Measurements from ENCODE around the gene ZNF132.

DNA sequence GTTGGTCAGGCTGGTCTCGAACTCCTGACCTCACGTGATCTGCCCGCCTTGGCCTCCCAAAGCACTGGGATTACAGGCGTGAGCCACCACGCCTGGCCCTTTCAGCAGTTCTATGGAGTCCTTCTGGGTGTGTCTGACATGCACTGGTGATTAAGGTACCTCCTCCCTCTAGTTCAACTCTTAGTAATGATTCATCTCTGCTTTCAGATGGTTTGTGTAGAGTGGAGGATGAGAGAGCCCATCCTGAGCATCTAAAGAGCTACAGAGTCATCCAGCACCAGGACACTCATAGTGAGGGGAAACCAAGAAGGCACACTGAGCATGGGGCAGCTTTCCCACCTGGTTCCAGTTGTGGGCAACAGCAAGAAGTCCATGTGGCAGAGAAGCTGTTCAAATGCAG, 23.3 kb downstream of the ZNF132 start:
- TF ChIP-seq ELF4 (CRISPR knock-in tag; IDR thresholded peaks at IDR 0.05; ENCODE audit: low read depth) (no peak), ZNF317 (CRISPR knock-in tag; IDR thresholded peaks at IDR 0.05; ENCODE audit: borderline replicate concordance, low read depth) (no peak), IRF1 (CRISPR knock-in tag; IDR thresholded peaks at IDR 0.05) (no peak), SMAD3 (CRISPR knock-in tag; IDR thresholded peaks at IDR 0.05; ENCODE audit: borderline replicate concordance) (no peak), PREB (CRISPR knock-in tag; IDR thresholded peaks at IDR 0.05; ENCODE audit: borderline replicate concordance) (no peak), ZNF263 (CRISPR knock-in tag; IDR thresholded peaks at IDR 0.05; ENCODE audit: low read depth) (no peak), FOXK1 (CRISPR knock-in tag; IDR thresholded peaks at IDR 0.05) (no peak), NFATC4 (CRISPR knock-in tag; IDR thresholded peaks at IDR 0.05) (no peak), SP1 (CRISPR knock-in tag; conservative IDR thresholded peaks at IDR 0.05) (no peak), FOXP1 (CRISPR knock-in tag; IDR thresholded peaks at IDR 0.05; ENCODE audit: borderline replicate concordance) (no peak), ZNF671 (CRISPR knock-in tag; IDR thresholded peaks at IDR 0.05) (no peak), OVOL2 (CRISPR knock-in tag; IDR thresholded peaks at IDR 0.05; ENCODE audit: borderline replicate concordance) (no peak), GABPB1 (CRISPR knock-in tag; IDR thresholded peaks at IDR 0.05) (no peak)
- TF ChIP-seq, protein P1, sequence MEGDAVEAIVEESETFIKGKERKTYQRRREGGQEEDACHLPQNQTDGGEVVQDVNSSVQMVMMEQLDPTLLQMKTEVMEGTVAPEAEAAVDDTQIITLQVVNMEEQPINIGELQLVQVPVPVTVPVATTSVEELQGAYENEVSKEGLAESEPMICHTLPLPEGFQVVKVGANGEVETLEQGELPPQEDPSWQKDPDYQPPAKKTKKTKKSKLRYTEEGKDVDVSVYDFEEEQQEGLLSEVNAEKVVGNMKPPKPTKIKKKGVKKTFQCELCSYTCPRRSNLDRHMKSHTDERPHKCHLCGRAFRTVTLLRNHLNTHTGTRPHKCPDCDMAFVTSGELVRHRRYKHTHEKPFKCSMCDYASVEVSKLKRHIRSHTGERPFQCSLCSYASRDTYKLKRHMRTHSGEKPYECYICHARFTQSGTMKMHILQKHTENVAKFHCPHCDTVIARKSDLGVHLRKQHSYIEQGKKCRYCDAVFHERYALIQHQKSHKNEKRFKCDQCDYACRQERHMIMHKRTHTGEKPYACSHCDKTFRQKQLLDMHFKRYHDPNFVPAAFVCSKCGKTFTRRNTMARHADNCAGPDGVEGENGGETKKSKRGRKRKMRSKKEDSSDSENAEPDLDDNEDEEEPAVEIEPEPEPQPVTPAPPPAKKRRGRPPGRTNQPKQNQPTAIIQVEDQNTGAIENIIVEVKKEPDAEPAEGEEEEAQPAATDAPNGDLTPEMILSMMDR (IDR thresholded peaks at IDR 0.05), result no peak
